ENCODE measurements around the gene FAAH2. TPM values are rescaled to one million over a fixed set of nuclear protein-coding genes. Genes with fewer than 3 reads are reported as not detected.
A peak's percentile ranks its signal among the peaks of the same experiment; 100 is the strongest.

The FAAH2 gene
- total RNA-seq, 5 donors from 2014 or later (not counting 1 experiment from before 2014, with no cell fraction given): 7.5 to 14.4 (median 10.4) TPM

- no peaks in the 10 kb centered on the region for H3K4me1 ChIP-seq (ENCODE audit: control insufficient read depth in 1 of 2, extremely low read depth in 1 of 2, insufficient read depth in 2 of 2, low read length in 2 of 2)
- no peak for DNase-seq
- WGBS (ENCODE audit: insufficient coverage): no CpG with 5 or more reads among the region's 3 CpGs
- CTCF ChIA-PET: no interaction called here
- no peak overlapping the region for H3K27ac ChIP-seq (ENCODE audit: low read length)
- Mint-ChIP-seq H3K27ac (no peak overlapping the region), H3K4me3 (no peak overlapping the region), H3K4me1 (peaks cover 0 to 3% (median 0%) of the 10 kb centered on the region in 3 donors), H3K36me3 (peaks cover 38% of the 10 kb centered on the region), H3K27me3 (peaks cover 0 to 22% of the 10 kb centered on the region in 2 donors), H3K9me3 (no peaks in the 10 kb centered on the region)
- no peak for ATAC-seq (replicated peaks in 1 of 4)
- H3K4me3 ChIP-seq (ENCODE audit: control insufficient read depth in 1 of 2, extremely low read depth in 1 of 2, low read length in 1 of 2): no peak overlapping the region
- no peaks in the 10 kb centered on the region for H3K27me3 ChIP-seq (replicated peaks in 1 of 2; ENCODE audit: control insufficient read depth in 2 of 2, extremely low read depth in 1 of 2, insufficient read depth in 2 of 2, low read length in 1 of 2)
- H3K36me3 ChIP-seq (ENCODE audit: control insufficient read depth in 2 of 2, extremely low read depth in 1 of 2, insufficient read depth in 1 of 2, low read length in 1 of 2): no peaks in the 10 kb centered on the region
- no peaks in the 10 kb centered on the region for H3K9me3 ChIP-seq
- POLR2A ChIA-PET: no interaction called here
These were observed 165.0 kb downstream of the FAAH2 start for GRCh38 chrX:57451426-57452020.

- Mint-ChIP-seq H3K4me1 (peaks cover 0 to 3% (median 0%) of the 10 kb centered on the region in 3 donors), H3K4me3 (no peak overlapping the region), H3K27ac (no peak overlapping the region), H3K27me3 (peaks cover 0 to 22% of the 10 kb centered on the region in 2 donors), H3K36me3 (peaks cover 34% of the 10 kb centered on the region), H3K9me3 (no peaks in the 10 kb centered on the region)
- no peaks in the 10 kb centered on the region for H3K9me3 ChIP-seq
- no peaks in the 10 kb centered on the region for H3K36me3 ChIP-seq (ENCODE audit: control insufficient read depth in 2 of 2, extremely low read depth in 1 of 2, insufficient read depth in 1 of 2, low read length in 1 of 2)
- no CpG with 5 or more reads among the region's 4 CpGs for WGBS (ENCODE audit: insufficient coverage)
- no peaks in the 10 kb centered on the region for H3K27me3 ChIP-seq (replicated peaks in 1 of 2; ENCODE audit: control insufficient read depth in 2 of 2, extremely low read depth in 1 of 2, insufficient read depth in 2 of 2, low read length in 1 of 2)
- ATAC-seq (replicated peaks in 1 of 4) (no peak), DNase-seq (peak in 16 of 35 experiments; percentile 0 to 49 (median 5))
- H3K27ac ChIP-seq (ENCODE audit: low read length): no peak overlapping the region
- ChIA-PET CTCF (interaction anchor here (0.5 to 2.9 kb wide), 2 partner anchors 171 to 416 kb away, joined by 3 to 7 read pairs; no protein-coding TSS in a partner anchor), POLR2A (no interaction called here)
- no peak overlapping the region for H3K4me3 ChIP-seq (ENCODE audit: control insufficient read depth in 1 of 2, extremely low read depth in 1 of 2, low read length in 1 of 2)
- H3K4me1 ChIP-seq (ENCODE audit: control insufficient read depth in 1 of 2, extremely low read depth in 1 of 2, insufficient read depth in 2 of 2, low read length in 2 of 2): no peaks in the 10 kb centered on the region
These were observed 167.4 kb downstream of the FAAH2 start for GRCh38 chrX:57453901-57454300.

GRCh38 chrX:57481514-57481913 lies 195.0 kb downstream of the FAAH2 start:
- Histone ChIP-seq H3K27ac (ENCODE audit: low read length) (no peak overlapping the region), H3K9me3 (no peaks in the 10 kb centered on the region), H3K27me3 (replicated peaks in 1 of 2; ENCODE audit: control insufficient read depth in 2 of 2, extremely low read depth in 1 of 2, insufficient read depth in 2 of 2, low read length in 1 of 2) (no peaks in the 10 kb centered on the region), H3K4me3 (ENCODE audit: control insufficient read depth in 1 of 2, extremely low read depth in 1 of 2, low read length in 1 of 2) (no peak overlapping the region), H3K4me1 (ENCODE audit: control insufficient read depth in 1 of 2, extremely low read depth in 1 of 2, insufficient read depth in 2 of 2, low read length in 2 of 2) (no peaks in the 10 kb centered on the region), H3K36me3 (ENCODE audit: control insufficient read depth in 2 of 2, extremely low read depth in 1 of 2, insufficient read depth in 1 of 2, low read length in 1 of 2) (peaks cover 0 to 3% of the 10 kb centered on the region in 2 donors)
- peaks cover 0 to 8% (median under 1%) of the 10 kb centered on the region in 3 donors for H3K9me3 Mint-ChIP-seq
- ChIA-PET POLR2A (no interaction called here), CTCF (no interaction called here)
- no peak overlapping the region for H3K4me3 Mint-ChIP-seq
- peaks cover 17% of the 10 kb centered on the region for H3K36me3 Mint-ChIP-seq
- H3K4me1 Mint-ChIP-seq: peaks cover 0 to 2% (median 0%) of the 10 kb centered on the region in 3 donors
- ATAC-seq (replicated peaks in 1 of 4) (no peak), DNase-seq (no peak)
- peaks cover 0 to 8% of the 10 kb centered on the region in 2 donors for H3K27me3 Mint-ChIP-seq
- WGBS (ENCODE audit: insufficient coverage): 100% methylated on average over 2 of the region's 6 CpGs
- no peak overlapping the region for H3K27ac Mint-ChIP-seq

GRCh38 chrX:57516491-57516890 lies 230.0 kb downstream of the FAAH2 start:
- Mint-ChIP-seq H3K9me3 (no peaks in the 10 kb centered on the region), H3K4me1 (no peaks in the 10 kb centered on the region), H3K36me3 (no peaks in the 10 kb centered on the region), H3K27me3 (peaks cover 12 to 53% of the 10 kb centered on the region in 2 donors), H3K4me3 (no peak overlapping the region), H3K27ac (no peak overlapping the region)
- no peak overlapping the region for H3K4me3 ChIP-seq (ENCODE audit: control insufficient read depth in 1 of 2, extremely low read depth in 1 of 2, low read length in 1 of 2)
- DNase-seq (no peak), ATAC-seq (replicated peaks in 1 of 4) (no peak)
- ChIA-PET POLR2A (no interaction called here), CTCF (interaction anchor here in 1 of 2 donors (0.7 kb wide), 1 partner anchor 1048 kb away, joined by 3 read pairs; no protein-coding TSS in a partner anchor)
- no peaks in the 10 kb centered on the region for H3K9me3 ChIP-seq
- no peaks in the 10 kb centered on the region for H3K4me1 ChIP-seq (ENCODE audit: control insufficient read depth in 1 of 2, extremely low read depth in 1 of 2, insufficient read depth in 2 of 2, low read length in 2 of 2)
- WGBS (ENCODE audit: insufficient coverage): 74% methylated on average over 3 of the region's 5 CpGs
- H3K36me3 ChIP-seq (ENCODE audit: control insufficient read depth in 2 of 2, extremely low read depth in 1 of 2, insufficient read depth in 1 of 2, low read length in 1 of 2): no peaks in the 10 kb centered on the region
- no peak overlapping the region for H3K27ac ChIP-seq (ENCODE audit: low read length)
- H3K27me3 ChIP-seq (replicated peaks in 1 of 2; ENCODE audit: control insufficient read depth in 2 of 2, extremely low read depth in 1 of 2, insufficient read depth in 2 of 2, low read length in 1 of 2): peaks cover 0 to 10% of the 10 kb centered on the region in 2 experiments

- Histone ChIP-seq H3K27ac (ENCODE audit: low read length) (no peak overlapping the region), H3K9me3 (no peaks in the 10 kb centered on the region), H3K27me3 (replicated peaks in 1 of 2; ENCODE audit: control insufficient read depth in 2 of 2, extremely low read depth in 1 of 2, insufficient read depth in 2 of 2, low read length in 1 of 2) (peaks cover 0 to 10% of the 10 kb centered on the region in 2 experiments), H3K4me1 (ENCODE audit: control insufficient read depth in 1 of 2, extremely low read depth in 1 of 2, insufficient read depth in 2 of 2, low read length in 2 of 2) (no peaks in the 10 kb centered on the region), H3K4me3 (ENCODE audit: control insufficient read depth in 1 of 2, extremely low read depth in 1 of 2, low read length in 1 of 2) (no peak overlapping the region), H3K36me3 (ENCODE audit: control insufficient read depth in 2 of 2, extremely low read depth in 1 of 2, insufficient read depth in 1 of 2, low read length in 1 of 2) (no peaks in the 10 kb centered on the region)
- ATAC-seq (replicated peaks in 1 of 4) (no peak), DNase-seq (no peak)
- ChIA-PET CTCF (no interaction called here), POLR2A (no interaction called here)
- WGBS (ENCODE audit: insufficient coverage): no CpG with 5 or more reads among the region's 2 CpGs
- Mint-ChIP-seq H3K4me1 (no peaks in the 10 kb centered on the region), H3K27me3 (peaks cover 12 to 39% of the 10 kb centered on the region in 2 donors), H3K9me3 (peaks cover 0 to 2% (median 0%) of the 10 kb centered on the region in 3 donors), H3K4me3 (no peak overlapping the region), H3K36me3 (no peaks in the 10 kb centered on the region), H3K27ac (no peak overlapping the region)
These were observed 233.1 kb downstream of the FAAH2 start for GRCh38 chrX:57519578-57520118.

GRCh38 chrX:57528670-57529255 lies 242.3 kb downstream of the FAAH2 start:
- Mint-ChIP-seq H3K4me3 (no peak overlapping the region), H3K27me3 (peaks cover 0 to 22% of the 10 kb centered on the region in 2 donors), H3K36me3 (no peaks in the 10 kb centered on the region), H3K4me1 (peaks cover 0 to 1% (median 0%) of the 10 kb centered on the region in 3 donors), H3K9me3 (peaks cover 0 to 4% (median 0%) of the 10 kb centered on the region in 3 donors), H3K27ac (no peak overlapping the region)
- Histone ChIP-seq H3K4me1 (ENCODE audit: control insufficient read depth in 1 of 2, extremely low read depth in 1 of 2, insufficient read depth in 2 of 2, low read length in 2 of 2) (no peaks in the 10 kb centered on the region), H3K27ac (ENCODE audit: low read length) (no peak overlapping the region), H3K9me3 (no peaks in the 10 kb centered on the region), H3K36me3 (ENCODE audit: control insufficient read depth in 2 of 2, extremely low read depth in 1 of 2, insufficient read depth in 1 of 2, low read length in 1 of 2) (no peaks in the 10 kb centered on the region), H3K27me3 (replicated peaks in 1 of 2; ENCODE audit: control insufficient read depth in 2 of 2, extremely low read depth in 1 of 2, insufficient read depth in 2 of 2, low read length in 1 of 2) (no peaks in the 10 kb centered on the region), H3K4me3 (ENCODE audit: control insufficient read depth in 1 of 2, extremely low read depth in 1 of 2, low read length in 1 of 2) (no peak overlapping the region)
- WGBS (ENCODE audit: insufficient coverage): no CpG with 5 or more reads among the region's 1 CpG
- ATAC-seq (replicated peaks in 1 of 4) (no peak), DNase-seq (peak in 11 of 35 experiments; percentile 0 to 34 (median 8))
- POLR2A ChIA-PET: no interaction called here
- CTCF ChIA-PET: no interaction called here

All from T-cell (primary cell).